B cell (primary cell): Measurements from ENCODE around the gene SEC61B. TPM values are rescaled to one million over a fixed set of nuclear protein-coding genes. Genes with fewer than 3 reads are reported as not detected.

Experiments
- ATAC-seq: fragments of 200-7000 bp; cut with Tn5 transposase; one replicate; pipeline ENCODE4 v1.10.0; 2021; ENCODE audit warnings: low read depth, mild to moderate bottlenecking, moderate number of reproducible peaks, moderate library complexity
- CTCF ChIA-PET: fragments of 350-600 bp; sonication (Branson Sonifier 250); formaldehyde crosslinking; loops from one replicate; lab custom pipeline; 2021; ENCODE audit warnings: antibody characterized with exemption, inconsistent platforms; lab: Charles Lee
- POLR2A ChIA-PET: fragments of 350-600 bp; sonication (Branson Sonifier 250); formaldehyde crosslinking; loops from one replicate; lab custom pipeline; 2021; ENCODE audit warnings: antibody characterized with exemption; lab: Charles Lee
- DNase-seq: peaks from one replicate; pipeline ENCODE4 v3.0.0; 2013
- H2AFZ ChIP-seq: 2 replicates; pipeline ENCODE4 v1.6.1; 2012; ENCODE audit warnings: mild to moderate bottlenecking, low read depth, low read length; ENCODE audit not compliant: insufficient read depth, poor library complexity, severe bottlenecking
- H3K27ac ChIP-seq, 2 donors: 1 replicate in 1 of 2; 2 replicates in 1 of 2; pipeline ENCODE4 v1.5.1; 2012 to 2013; ENCODE audit warnings: low read length in 2 of 2, mild to moderate bottlenecking in 2 of 2, moderate library complexity in 1 of 2
- H3K27me3 ChIP-seq, 4 experiments: fragments of 200-600 bp in 1 of 4; sonication (generic) in 1 of 4; replicated peaks in 1 of 4; 1 replicate in 2 of 4; 2 replicates in 2 of 4; pipeline versions ENCODE4 v1.6.1 to v1.7.0; 2013 to 2016; ENCODE audit warnings: low read length in 3 of 4, mild to moderate bottlenecking in 2 of 4, mixed read lengths in 1 of 4, moderate library complexity in 1 of 4; ENCODE audit not compliant: insufficient read depth in 4 of 4, control insufficient read depth in 3 of 4; ENCODE audit errors: control extremely low read depth in 1 of 4
- H3K36me3 ChIP-seq, 2 experiments: replicated peaks in 1 of 2; 1 replicate in 1 of 2; 2 replicates in 1 of 2; pipeline versions ENCODE4 v1.6.1 to v1.7.1; 2013; ENCODE audit warnings: low read length in 1 of 2; ENCODE audit not compliant: insufficient read depth in 2 of 2, control insufficient read depth in 1 of 2; ENCODE audit errors: control extremely low read depth in 1 of 2, extremely low read depth in 1 of 2
- H3K4me1 ChIP-seq, 2 donors: fragments of 200-600 bp in 1 of 2; sonication (generic) in 1 of 2; 1 replicate in 1 of 2; 2 replicates in 1 of 2; pipeline versions ENCODE4 v1.5.1 to v1.6.1; 2013 to 2017; ENCODE audit warnings: low read length in 2 of 2; ENCODE audit not compliant: control insufficient read depth in 2 of 2, insufficient read depth in 2 of 2
- H3K4me2 ChIP-seq: replicated peaks from 2 replicates; pipeline ENCODE3; 2012; ENCODE audit warnings: mild to moderate bottlenecking, low read depth, low read length; ENCODE audit not compliant: poor library complexity, severe bottlenecking
- H3K4me3 ChIP-seq, 5 experiments: fragments of 200-600 bp in 1 of 5; sonication (generic) in 1 of 5; 1 replicate in 3 of 5; 2 replicates in 2 of 5; pipeline versions ENCODE4 v1.5.1 to v1.7.0; 2011 to 2016; ENCODE audit warnings: low read length in 4 of 5, mild to moderate bottlenecking in 4 of 5, low read depth in 2 of 5, control low read depth in 1 of 5, moderate library complexity in 1 of 5; ENCODE audit not compliant: insufficient read depth in 1 of 5; ENCODE audit errors: control extremely low read depth in 1 of 5, extremely low read depth in 1 of 5
- H3K79me2 ChIP-seq: fragments of 200-600 bp; sonication (generic); one replicate; pipeline ENCODE4 v1.6.0; 2016; ENCODE audit warnings: low read length; ENCODE audit not compliant: control insufficient read depth, insufficient read depth
- H3K9ac ChIP-seq: fragments of 200-600 bp; sonication (generic); 2 replicates; pipeline ENCODE4 v1.6.1; 2017; ENCODE audit warnings: mild to moderate bottlenecking, low read length, moderate library complexity
- H3K9me3 ChIP-seq, 3 donors: one replicate each; pipeline versions ENCODE4 v1.6.1 to v1.7.1; 2013; ENCODE audit warnings: low read length in 2 of 3; ENCODE audit not compliant: control insufficient read depth in 2 of 3, insufficient read depth in 1 of 3; ENCODE audit errors: control extremely low read depth in 1 of 3
- H4K20me1 ChIP-seq: 2 replicates; pipeline ENCODE4 v1.6.0; 2012; ENCODE audit warnings: mild to moderate bottlenecking, low read length; ENCODE audit not compliant: insufficient read depth, control insufficient read depth, poor library complexity, severe bottlenecking
- H3K27ac Mint-ChIP-seq: one replicate; pipeline ENCODE4 v1.8.0; 2021; ENCODE audit warnings: mixed read lengths
- H3K27me3 Mint-ChIP-seq: one replicate; pipeline ENCODE4 v1.8.0; 2021; ENCODE audit warnings: mixed read lengths
- H3K4me1 Mint-ChIP-seq: one replicate; pipeline ENCODE4 v1.8.0; 2021; ENCODE audit warnings: mixed read lengths
- H3K4me3 Mint-ChIP-seq: one replicate; pipeline ENCODE4 v1.8.0; 2021; ENCODE audit warnings: mixed read lengths
- H3K9me3 Mint-ChIP-seq: one replicate; pipeline ENCODE4 v1.8.0; 2022; ENCODE audit warnings: mixed read lengths; ENCODE audit not compliant: insufficient read depth
- EZH2 ChIP-seq: IDR thresholded peaks from 2 replicates; pipeline ENCODE4 v1.6.1; 2012; ENCODE audit warnings: borderline replicate concordance, low read depth, mild to moderate bottlenecking, moderate library complexity, low read length; ENCODE audit not compliant: insufficient read depth, poor library complexity, severe bottlenecking
- WGBS: methylation state at CpG from one replicate; pipeline ENCODE4 v1.1.5; 2013; ENCODE audit warnings: missing lambda C conversion rate; ENCODE audit not compliant: insufficient coverage; 5-methylcytosine and 5-hydroxymethylcytosine counted together
- intact Hi-C: fragments of 100-400 bp; cut with micrococcal nuclease; formaldehyde crosslinking; loops from one replicate; pipeline ENCODE4 v1.10.0; 2022
- polyA plus RNA-seq: library from polyadenylated mRNA; depleted of rRNA; stranded (reverse); fragments of >200 nt; gene quantifications from 2 replicates; pipeline ENCODE4 v1.2.3, GENCODE V29; 2012
- total RNA-seq, 2 donors: library from RNA; stranded (reverse); fragments of 120-200 nt in 1 of 2; gene quantifications; 1 replicate in 1 of 2; 2 replicates in 1 of 2; pipeline versions ENCODE4 v1.2.3 to v1.2.4, GENCODE V29; 2013 to 2022
- TF ChIP-seq, protein P1 (sequence below): fragments of 200-600 bp; IDR thresholded peaks from one replicate; pipeline ENCODE4 v1.8.0; 2022; ENCODE audit warnings: antibody characterized with exemption, mild to moderate bottlenecking

Gene SEC61B
- total and polyA plus RNA-seq, 2 donors (not counting 1 experiment from before 2014, with no cell fraction given) = 70.2 to 92.1 TPM

DNA sequence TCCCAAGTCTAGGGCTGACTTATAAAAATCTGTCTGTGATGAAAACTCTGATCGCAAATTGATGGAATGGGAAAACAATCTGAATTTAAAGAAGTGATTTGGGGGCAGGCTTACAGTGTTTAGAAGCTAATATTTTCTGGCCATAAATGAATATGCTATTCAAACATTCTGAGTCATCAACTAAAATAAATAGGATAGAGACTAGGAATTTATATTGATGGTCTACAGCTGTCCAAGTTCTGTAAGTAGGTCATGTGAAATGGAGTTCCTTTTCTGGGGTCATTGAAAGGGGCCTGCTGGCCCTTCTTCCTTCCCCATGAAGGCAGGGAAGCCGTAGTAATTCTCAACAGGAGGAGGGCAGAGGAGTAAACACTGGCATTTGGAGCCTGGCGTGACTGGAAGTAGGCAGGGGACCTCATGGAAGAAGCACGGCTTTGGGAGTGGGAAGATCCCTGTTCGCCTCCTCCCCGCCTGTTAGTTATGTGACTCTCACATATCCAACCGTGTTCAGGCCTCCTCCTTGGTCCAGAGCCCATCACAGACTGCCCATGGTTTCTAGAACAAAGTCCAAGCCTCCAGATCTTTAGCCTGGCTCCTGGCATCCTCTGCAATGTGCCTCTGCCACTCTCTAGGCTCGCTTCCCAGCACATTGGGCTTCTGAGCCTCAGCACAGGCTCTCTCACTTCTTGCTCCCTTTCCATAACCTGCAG, 32.0 kb upstream of the SEC61B start:
- TF ChIP-seq, protein P1, sequence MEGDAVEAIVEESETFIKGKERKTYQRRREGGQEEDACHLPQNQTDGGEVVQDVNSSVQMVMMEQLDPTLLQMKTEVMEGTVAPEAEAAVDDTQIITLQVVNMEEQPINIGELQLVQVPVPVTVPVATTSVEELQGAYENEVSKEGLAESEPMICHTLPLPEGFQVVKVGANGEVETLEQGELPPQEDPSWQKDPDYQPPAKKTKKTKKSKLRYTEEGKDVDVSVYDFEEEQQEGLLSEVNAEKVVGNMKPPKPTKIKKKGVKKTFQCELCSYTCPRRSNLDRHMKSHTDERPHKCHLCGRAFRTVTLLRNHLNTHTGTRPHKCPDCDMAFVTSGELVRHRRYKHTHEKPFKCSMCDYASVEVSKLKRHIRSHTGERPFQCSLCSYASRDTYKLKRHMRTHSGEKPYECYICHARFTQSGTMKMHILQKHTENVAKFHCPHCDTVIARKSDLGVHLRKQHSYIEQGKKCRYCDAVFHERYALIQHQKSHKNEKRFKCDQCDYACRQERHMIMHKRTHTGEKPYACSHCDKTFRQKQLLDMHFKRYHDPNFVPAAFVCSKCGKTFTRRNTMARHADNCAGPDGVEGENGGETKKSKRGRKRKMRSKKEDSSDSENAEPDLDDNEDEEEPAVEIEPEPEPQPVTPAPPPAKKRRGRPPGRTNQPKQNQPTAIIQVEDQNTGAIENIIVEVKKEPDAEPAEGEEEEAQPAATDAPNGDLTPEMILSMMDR = no peak
- TF ChIP-seq EZH2 = no peak
- Histone ChIP-seq H3K4me2 (no peak overlapping the region), H3K4me3 (no peak overlapping the region), H3K27ac (no peak overlapping the region), H3K9me3 (no peaks in the 10 kb centered on the region), H3K4me1 (peaks cover 25 to 33% of the 10 kb centered on the region in 2 donors), H4K20me1 (no peaks in the 10 kb centered on the region), H3K27me3 (no peaks in the 10 kb centered on the region), H3K9ac (no peak overlapping the region), H3K79me2 (no peaks in the 10 kb centered on the region), H2AFZ (no peak overlapping the region), H3K36me3 (no peaks in the 10 kb centered on the region)
- Mint-ChIP-seq H3K9me3 (no peaks in the 10 kb centered on the region), H3K27me3 (no peaks in the 10 kb centered on the region), H3K27ac (peak overlapping the region; percentile 11), H3K4me1 (peaks cover 46% of the 10 kb centered on the region), H3K4me3 (peak overlapping the region; percentile 15)
- no peak for ATAC-seq
- no peak for DNase-seq
- intact Hi-C loops = loop anchor here (10.0 kb wide), 2 partner anchors 325 to 895 kb away; no protein-coding TSS in a partner anchor
- 95% methylated on average over 7 of the region's 8 CpGs for WGBS
- POLR2A ChIA-PET = interaction anchor here (0.5 to 0.6 kb wide), 2 partner anchors 56 to 503 kb away, joined by 6 to 8 read pairs; no protein-coding TSS in a partner anchor
- CTCF ChIA-PET = interaction anchor here (0.8 to 11.1 kb wide), 5 partner anchors 19 to 43 kb away, joined by 3 to 185 read pairs (median 4); no protein-coding TSS in a partner anchor
